ENCODE measurements around the gene RIMBP2.

Gene RIMBP2

DNA sequence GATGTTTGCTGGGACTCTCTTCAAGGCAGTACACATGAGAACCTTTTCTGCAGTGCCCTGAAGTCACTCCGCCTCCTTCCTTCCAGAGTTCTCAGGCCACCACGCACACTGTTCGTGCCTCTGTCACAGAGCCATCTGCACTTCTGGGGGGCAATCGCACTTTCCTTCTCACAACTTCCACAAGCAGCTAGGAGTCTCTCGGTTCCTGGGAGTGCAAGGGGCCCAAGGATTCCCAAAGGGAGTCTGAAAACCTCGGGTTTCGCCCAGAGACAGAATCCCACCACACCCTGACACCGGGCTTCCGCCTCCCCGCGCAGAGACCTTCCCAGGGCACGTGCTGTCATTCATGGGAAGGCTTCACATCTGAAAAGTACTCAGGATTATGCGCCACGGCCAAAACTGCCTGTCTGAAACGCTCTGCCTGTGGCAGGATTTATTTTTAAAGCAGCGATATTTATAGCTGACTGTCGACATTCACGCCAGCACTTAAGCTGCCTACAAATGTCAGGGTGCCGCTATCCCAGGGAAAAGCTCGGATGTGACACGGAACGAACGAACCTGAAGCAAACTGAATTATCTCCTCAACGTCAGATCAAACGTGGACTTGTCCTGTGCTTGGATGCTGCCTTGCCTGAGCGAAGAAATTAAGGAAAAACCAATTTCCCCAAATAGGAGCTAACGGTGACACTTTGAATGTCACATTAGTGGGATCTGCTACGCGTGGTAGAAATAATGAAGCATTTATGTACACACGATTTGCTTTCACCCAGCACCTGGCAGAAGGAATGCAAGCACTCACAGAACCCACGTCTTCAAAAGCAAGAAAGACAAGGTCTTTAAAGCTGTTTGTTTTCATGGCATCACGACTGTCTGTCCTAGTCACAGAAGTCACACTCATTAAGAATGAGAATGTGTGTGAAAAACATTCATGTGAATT is 224.4 kb downstream of the RIMBP2 start:
- H3K4me3 ChIP-seq (ENCODE audit: low read depth, low read length), result no peak overlapping the region
- TF ChIP-seq, protein P1, sequence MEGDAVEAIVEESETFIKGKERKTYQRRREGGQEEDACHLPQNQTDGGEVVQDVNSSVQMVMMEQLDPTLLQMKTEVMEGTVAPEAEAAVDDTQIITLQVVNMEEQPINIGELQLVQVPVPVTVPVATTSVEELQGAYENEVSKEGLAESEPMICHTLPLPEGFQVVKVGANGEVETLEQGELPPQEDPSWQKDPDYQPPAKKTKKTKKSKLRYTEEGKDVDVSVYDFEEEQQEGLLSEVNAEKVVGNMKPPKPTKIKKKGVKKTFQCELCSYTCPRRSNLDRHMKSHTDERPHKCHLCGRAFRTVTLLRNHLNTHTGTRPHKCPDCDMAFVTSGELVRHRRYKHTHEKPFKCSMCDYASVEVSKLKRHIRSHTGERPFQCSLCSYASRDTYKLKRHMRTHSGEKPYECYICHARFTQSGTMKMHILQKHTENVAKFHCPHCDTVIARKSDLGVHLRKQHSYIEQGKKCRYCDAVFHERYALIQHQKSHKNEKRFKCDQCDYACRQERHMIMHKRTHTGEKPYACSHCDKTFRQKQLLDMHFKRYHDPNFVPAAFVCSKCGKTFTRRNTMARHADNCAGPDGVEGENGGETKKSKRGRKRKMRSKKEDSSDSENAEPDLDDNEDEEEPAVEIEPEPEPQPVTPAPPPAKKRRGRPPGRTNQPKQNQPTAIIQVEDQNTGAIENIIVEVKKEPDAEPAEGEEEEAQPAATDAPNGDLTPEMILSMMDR (IDR thresholded peaks at IDR 0.05; ENCODE audit: borderline replicate concordance, insufficient read depth, low read depth, low read length), result no peak

DNA sequence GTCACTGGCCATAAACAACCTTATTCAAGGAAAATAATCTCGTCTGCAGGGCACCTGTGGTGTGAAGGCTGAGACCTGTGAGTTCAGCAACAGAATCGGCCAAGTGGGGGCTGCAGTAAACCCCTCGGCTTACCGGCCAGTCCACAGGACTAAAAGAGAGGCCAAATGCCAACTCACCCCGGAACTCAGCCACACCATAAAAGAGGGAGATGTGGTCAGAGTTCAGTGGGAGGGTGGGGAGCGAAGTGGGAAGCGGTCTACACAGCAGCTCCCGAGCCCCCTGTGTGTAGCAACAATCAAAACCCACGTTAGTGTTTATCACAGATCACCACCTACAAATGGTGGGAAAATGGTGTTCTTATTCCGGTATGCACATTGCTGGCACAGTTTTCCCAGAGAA is 225.4 kb downstream of the RIMBP2 start:
- TF ChIP-seq, protein P1 (IDR thresholded peaks at IDR 0.05; ENCODE audit: borderline replicate concordance, insufficient read depth, low read depth, low read length), result no peak

DNA sequence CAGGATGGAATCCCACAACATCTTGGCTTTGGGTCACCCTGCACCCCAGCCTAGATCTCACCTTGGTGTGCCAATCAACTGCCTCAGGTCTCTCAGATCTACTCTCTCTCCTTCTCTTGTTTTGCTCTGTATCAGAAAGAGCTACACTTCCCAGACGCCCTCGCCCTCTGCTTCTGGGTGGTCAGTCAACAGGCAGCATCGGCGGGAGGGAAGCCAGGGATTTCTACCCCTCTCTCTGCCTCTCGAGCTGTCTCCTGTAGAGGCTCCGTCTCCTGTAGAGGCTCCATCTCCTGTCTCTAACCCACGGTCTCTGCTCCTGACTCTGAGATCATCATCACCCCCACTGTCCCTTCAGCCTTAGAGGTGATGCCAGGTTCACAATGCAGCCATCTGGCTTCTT is 226.8 kb downstream of the RIMBP2 start:
- TF ChIP-seq, protein P1 (IDR thresholded peaks at IDR 0.05; ENCODE audit: borderline replicate concordance, insufficient read depth, low read depth, low read length), result no peak
- H3K4me3 ChIP-seq (ENCODE audit: low read depth, low read length), result no peak overlapping the region

More for the DNA sequence above, 225.4 kb downstream of the RIMBP2 start:
- no peak overlapping the region for H3K4me3 ChIP-seq (ENCODE audit: low read depth, low read length)

DNA sequence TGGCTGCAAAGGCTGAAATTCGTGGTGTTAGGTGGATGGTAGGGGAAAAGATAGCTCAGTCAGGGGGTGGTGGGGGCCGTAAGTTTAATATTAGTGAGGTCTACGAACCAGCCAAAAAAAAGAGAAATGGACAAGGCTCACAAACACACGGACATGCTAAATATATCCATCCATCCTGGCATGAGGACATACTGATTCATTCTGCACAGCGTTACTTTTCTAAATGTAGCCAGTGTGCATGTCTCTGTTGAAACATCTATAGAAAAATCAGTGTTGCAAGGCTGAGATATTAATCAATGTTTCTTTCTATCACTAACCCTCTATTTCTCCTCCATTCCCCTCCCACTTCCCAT is 227.8 kb downstream of the RIMBP2 start:
- TF ChIP-seq, protein P1 (IDR thresholded peaks at IDR 0.05; ENCODE audit: borderline replicate concordance, insufficient read depth, low read depth, low read length), result no peak

DNA sequence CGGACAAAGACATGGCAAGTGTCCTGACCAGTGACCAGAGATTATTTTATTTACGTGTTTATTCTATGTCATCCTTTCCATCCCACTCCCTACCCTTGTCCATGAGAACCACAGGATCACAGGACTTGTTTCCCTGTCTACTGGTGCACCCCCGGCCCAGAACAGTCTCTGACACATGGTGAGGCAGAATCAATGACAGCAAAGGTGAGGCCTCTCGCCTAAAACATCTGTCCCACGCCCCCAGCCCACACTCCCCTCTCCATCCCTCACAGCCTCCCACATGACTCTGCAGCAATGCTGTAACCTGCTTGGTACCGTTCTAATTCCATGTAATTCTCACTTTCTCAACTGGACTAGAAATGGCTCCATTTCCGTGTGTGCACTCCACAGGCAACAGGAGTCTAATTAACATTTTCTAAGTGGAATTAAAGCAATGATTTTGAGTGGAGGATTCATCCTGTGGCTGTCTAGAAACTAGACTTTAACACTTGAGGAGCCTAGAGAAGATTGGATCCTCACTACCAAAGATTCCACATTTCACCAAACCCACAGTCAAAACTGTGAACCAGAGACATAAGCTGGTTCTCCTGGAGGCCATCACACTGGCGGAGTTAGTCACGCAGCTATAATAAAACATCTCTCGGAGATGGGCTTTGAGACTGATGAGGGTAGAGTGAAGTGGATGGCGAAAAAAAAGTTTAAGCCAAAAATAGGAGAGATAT is 228.3 kb downstream of the RIMBP2 start:
- H3K4me3 ChIP-seq (ENCODE audit: low read depth, low read length), result no peak overlapping the region
- TF ChIP-seq, protein P1 (IDR thresholded peaks at IDR 0.05; ENCODE audit: borderline replicate concordance, insufficient read depth, low read depth, low read length), result no peak

More for the DNA sequence above, 227.8 kb downstream of the RIMBP2 start:
- H3K4me3 ChIP-seq (ENCODE audit: low read depth, low read length), result no peak overlapping the region

DNA sequence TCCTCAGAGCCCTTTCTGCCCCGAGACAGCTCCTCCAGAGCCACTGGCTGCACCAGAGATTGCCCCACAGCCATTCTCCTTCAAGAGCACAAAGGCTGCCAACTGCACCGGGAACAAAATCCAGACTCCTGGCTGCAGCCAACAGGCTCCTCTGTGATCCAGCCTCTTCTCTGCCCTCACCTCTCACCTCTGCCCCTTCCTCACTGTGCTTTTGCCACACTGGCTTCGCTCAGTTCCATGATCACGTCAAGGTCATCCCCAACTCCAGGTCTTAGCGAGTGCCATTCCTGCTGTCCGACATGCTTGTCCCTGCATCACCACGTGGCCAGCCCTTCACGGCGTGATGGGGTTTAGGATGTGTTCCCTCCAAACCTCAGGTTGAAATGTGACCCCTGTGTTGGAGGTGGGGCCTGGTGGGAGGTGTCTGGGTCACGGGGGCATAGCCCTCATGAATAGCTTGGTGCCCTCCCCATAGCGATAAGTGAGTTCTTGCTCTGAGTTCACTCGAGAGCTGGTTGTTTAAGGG is 229.1 kb downstream of the RIMBP2 start:
- TF ChIP-seq, protein P1 (IDR thresholded peaks at IDR 0.05; ENCODE audit: borderline replicate concordance, insufficient read depth, low read depth, low read length), result no peak
- H3K4me3 ChIP-seq (ENCODE audit: low read depth, low read length), result no peak overlapping the region

Measured in GM12875 (cell line).